ENCODE results near the gene SBK3. TPM values are rescaled to one million over a fixed set of nuclear protein-coding genes. Genes with fewer than 3 reads are reported as not detected.

SBK3 gene
- total RNA-seq, 2 donors from 2014 or later, result 0.23 to 0.74 TPM

DNA sequence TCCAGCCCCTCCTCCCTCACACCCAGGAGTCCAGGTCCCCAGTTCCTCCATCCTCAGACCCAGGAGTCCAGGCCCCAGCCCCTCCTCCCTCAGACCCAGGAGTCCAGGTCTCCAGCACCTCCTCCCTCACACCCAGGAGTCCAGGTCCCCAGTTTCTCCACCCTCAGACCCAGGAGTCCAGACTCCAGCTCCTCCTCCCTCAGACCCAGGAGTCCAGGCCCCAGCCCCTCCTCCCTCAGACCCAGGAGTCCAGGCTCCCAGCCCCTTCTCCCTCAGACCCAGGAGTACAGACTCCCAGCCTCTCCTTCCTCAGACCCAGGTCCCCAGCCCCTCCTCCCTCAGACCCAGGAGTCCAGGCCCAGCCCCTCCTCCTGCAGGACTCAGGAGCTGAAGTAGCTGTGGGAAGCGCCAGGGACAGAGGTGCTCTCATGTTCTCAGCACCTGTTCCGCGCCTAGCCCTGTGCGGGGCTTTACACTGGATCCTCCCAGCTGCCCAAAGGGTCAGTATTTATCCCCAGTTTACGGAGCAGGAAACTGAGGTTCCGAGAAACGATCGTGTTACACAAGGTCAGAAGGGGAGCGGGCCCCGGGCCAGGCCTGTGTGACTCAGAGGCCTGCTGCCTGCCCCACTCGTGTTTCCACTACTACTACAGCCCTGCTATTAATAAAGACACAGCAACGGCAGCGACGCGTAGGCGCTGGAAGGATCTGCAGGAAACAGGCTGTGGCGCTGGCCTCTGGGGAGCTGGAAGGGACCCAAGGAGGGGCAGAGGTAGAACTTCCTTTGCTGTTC lies 1.7 kb upstream of the SBK3 start:
- no peak overlapping the region for H3K4me3 ChIP-seq
- no peak for DNase-seq (ENCODE audit: low spot score)
- H3K36me3 ChIP-seq, result no peaks in the 10 kb centered on the region
- H3K9me3 ChIP-seq, result no peaks in the 10 kb centered on the region
- no peaks in the 10 kb centered on the region for H3K4me1 ChIP-seq (replicated peaks)
- WGBS, result 48% methylated on average over 17 of the region's 17 CpGs
- H3K27ac ChIP-seq, result no peak overlapping the region
- no peak for TF ChIP-seq POLR2AphosphoS5 (IDR thresholded peaks at IDR 0.05)
- TF ChIP-seq, protein P1, sequence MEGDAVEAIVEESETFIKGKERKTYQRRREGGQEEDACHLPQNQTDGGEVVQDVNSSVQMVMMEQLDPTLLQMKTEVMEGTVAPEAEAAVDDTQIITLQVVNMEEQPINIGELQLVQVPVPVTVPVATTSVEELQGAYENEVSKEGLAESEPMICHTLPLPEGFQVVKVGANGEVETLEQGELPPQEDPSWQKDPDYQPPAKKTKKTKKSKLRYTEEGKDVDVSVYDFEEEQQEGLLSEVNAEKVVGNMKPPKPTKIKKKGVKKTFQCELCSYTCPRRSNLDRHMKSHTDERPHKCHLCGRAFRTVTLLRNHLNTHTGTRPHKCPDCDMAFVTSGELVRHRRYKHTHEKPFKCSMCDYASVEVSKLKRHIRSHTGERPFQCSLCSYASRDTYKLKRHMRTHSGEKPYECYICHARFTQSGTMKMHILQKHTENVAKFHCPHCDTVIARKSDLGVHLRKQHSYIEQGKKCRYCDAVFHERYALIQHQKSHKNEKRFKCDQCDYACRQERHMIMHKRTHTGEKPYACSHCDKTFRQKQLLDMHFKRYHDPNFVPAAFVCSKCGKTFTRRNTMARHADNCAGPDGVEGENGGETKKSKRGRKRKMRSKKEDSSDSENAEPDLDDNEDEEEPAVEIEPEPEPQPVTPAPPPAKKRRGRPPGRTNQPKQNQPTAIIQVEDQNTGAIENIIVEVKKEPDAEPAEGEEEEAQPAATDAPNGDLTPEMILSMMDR (IDR thresholded peaks at IDR 0.05), result no peak
- no peak for TF ChIP-seq POLR2A (IDR thresholded peaks at IDR 0.05)
- no peaks in the 10 kb centered on the region for H3K27me3 ChIP-seq (replicated peaks; ENCODE audit: insufficient read depth)
- intact Hi-C loops (cut with DNase I), result no loop called here

DNA sequence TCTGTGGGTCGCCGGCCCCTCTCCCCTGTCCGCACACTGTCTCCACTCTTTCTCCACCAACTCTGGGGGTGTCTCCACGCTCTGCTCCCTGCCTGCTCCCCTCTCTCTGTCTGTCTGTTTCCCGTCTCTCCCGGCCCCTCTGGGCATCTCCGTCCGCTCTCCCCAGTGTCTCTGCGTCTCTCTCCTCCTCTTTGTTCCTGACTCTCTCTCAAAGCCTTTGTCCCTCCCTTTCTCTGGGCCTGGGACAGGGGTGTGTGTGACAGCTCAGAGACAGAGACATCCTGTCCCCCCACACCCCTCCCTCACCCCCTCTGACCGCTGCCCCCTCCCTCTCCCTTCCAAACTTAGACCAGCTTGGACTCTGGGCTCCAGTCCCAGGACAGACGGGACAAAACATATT lies 668 bp upstream of the SBK3 start:
- no peaks in the 10 kb centered on the region for H3K4me1 ChIP-seq (replicated peaks)
- TF ChIP-seq POLR2AphosphoS5 (IDR thresholded peaks at IDR 0.05), result no peak
- TF ChIP-seq POLR2A (IDR thresholded peaks at IDR 0.05), result no peak
- TF ChIP-seq, protein P1 (IDR thresholded peaks at IDR 0.05), result no peak
- intact Hi-C loops (cut with DNase I), result no loop called here
- H3K4me3 ChIP-seq, result no peak overlapping the region
- no peak overlapping the region for H3K27ac ChIP-seq
- 63% methylated on average over 11 of the region's 11 CpGs for WGBS
- H3K36me3 ChIP-seq, result no peaks in the 10 kb centered on the region
- DNase-seq (ENCODE audit: low spot score), result no peak
- H3K27me3 ChIP-seq (replicated peaks; ENCODE audit: insufficient read depth), result no peaks in the 10 kb centered on the region
- H3K9me3 ChIP-seq, result no peaks in the 10 kb centered on the region

DNA sequence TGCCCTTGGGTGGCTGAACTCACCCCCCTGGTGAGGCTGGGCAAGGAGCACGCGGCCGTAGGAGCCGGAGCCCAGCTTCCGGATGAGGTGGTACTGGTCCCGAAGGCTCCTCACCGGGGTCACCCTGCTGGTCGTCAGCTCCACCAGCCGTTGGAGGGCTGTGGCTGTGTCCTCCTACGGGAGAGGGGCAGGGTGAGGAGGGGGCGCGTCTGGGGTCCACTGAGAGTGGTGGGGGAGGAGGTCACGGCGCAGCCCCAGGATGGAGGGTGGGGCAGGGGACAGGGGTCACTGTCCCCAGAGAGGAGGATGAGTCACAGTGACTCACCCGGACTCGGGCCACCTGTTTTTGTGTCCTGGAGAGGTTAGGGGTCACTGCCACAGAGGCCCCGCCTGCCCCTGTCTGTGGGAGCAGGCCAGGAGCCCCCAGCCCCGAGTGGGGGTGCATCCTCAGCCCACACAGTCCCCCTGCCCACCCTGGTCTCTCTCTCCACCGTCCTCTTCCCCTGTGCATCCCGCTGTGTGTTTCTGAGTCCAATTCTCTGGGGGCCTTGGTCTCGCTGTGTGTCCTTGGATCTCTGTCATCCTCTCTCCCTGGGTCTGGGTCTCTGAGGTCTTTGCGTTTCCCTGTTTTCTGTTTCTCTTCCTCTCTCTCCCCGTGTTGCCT lies 435 bp downstream of the SBK3 start:
- DNase-seq (ENCODE audit: low spot score), result no peak
- H3K4me1 ChIP-seq (replicated peaks), result no peaks in the 10 kb centered on the region
- WGBS, result 77% methylated on average over 17 of the region's 23 CpGs
- H3K9me3 ChIP-seq, result no peaks in the 10 kb centered on the region
- no peak overlapping the region for H3K4me3 ChIP-seq
- no peaks in the 10 kb centered on the region for H3K36me3 ChIP-seq
- H3K27ac ChIP-seq, result no peak overlapping the region
- no peaks in the 10 kb centered on the region for H3K27me3 ChIP-seq (replicated peaks; ENCODE audit: insufficient read depth)
- intact Hi-C loops (cut with DNase I), result no loop called here
- TF ChIP-seq POLR2A (IDR thresholded peaks at IDR 0.05) (no peak), POLR2AphosphoS5 (IDR thresholded peaks at IDR 0.05) (no peak)
- TF ChIP-seq, protein P1 (IDR thresholded peaks at IDR 0.05), result no peak

DNA sequence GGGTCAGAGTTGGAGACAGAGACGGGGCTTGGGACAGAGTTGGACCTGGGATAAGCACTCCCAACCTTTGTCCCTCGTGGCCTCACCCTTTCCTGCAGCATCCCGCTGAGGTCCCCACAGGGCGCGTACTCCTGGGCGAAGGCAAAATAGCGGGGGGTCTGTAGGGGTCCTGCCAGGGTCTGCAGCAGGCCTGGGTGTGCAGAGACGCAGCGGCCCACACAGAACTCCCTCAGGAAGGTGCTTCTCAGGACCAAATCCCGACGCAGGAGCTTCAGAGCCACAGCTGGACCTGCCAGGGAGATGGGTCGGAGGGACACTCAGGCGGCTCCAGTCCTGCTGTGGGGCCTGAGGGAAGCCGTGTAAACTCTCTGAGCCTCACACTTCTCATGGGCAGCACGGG lies 1.3 kb downstream of the SBK3 start:
- H3K27ac ChIP-seq, result no peak overlapping the region
- H3K9me3 ChIP-seq, result no peaks in the 10 kb centered on the region
- H3K27me3 ChIP-seq (replicated peaks; ENCODE audit: insufficient read depth), result no peaks in the 10 kb centered on the region
- H3K4me3 ChIP-seq, result no peak overlapping the region
- intact Hi-C loops (cut with DNase I), result no loop called here
- H3K36me3 ChIP-seq, result no peaks in the 10 kb centered on the region
- no peaks in the 10 kb centered on the region for H3K4me1 ChIP-seq (replicated peaks)
- 86% methylated on average over 15 of the region's 15 CpGs for WGBS
- DNase-seq (ENCODE audit: low spot score), result no peak
- TF ChIP-seq, protein P1 (IDR thresholded peaks at IDR 0.05), result no peak
- TF ChIP-seq POLR2AphosphoS5 (IDR thresholded peaks at IDR 0.05), result no peak
- TF ChIP-seq POLR2A (IDR thresholded peaks at IDR 0.05), result no peak

Measured in prostate gland (tissue), 2 donors.